Upper lobe of left lung (tissue), 4 donors: ENCODE measurements around the gene AGK.

Experiments used
- EP300 ChIP-seq, 4 donors: sonication (generic); formaldehyde crosslinking; IDR thresholded peaks; one replicate each; pipeline ENCODE4 v1.5.1; 2017; ENCODE audit warnings: antibody characterized with exemption in 4 of 4, control low read depth in 2 of 4
- POLR2A ChIP-seq, 4 donors: fragments of 450-650 bp; IDR thresholded peaks; one replicate each; pipeline ENCODE4 v1.5.1; 2016 to 2017; ENCODE audit warnings: antibody characterized with exemption in 4 of 4, mild to moderate bottlenecking in 2 of 4
- POLR2AphosphoS5 ChIP-seq, 2 donors: sonication (generic); formaldehyde crosslinking; IDR thresholded peaks; one replicate each; pipeline ENCODE4 v1.5.1; 2017; ENCODE audit warnings: antibody characterized with exemption in 2 of 2
- TF ChIP-seq, protein P1 (sequence below), 6 experiments: fragments of 450-650 bp in 4 of 6; fragments of 200-600 bp in 2 of 6; sonication (generic) in 2 of 6; IDR thresholded peaks; one replicate each; pipeline ENCODE4 v1.5.1; 2016 to 2019; ENCODE audit warnings: antibody characterized with exemption in 6 of 6

DNA sequence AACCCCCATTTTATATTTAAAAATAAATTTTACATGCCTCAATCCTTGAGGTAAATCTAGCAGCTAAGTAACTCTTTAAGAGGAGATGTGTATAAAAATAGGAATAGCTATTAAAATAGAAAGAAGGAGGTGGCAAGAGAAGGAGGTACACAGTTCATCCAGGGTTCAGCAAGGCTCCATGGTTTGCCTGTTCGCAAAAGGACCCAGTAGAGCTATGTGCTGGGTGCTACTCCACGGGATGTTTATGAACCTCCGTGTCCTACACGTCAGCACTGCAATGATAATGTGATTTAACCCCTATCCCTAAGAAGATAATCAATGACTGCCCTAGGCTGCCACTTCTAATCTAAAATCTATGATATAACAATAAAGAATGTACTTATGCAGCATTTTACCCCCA is 151.7 kb downstream of the AGK start:
- TF ChIP-seq EP300 (IDR thresholded peaks at IDR 0.05) (no peak), POLR2AphosphoS5 (IDR thresholded peaks at IDR 0.05) (no peak), POLR2A (IDR thresholded peaks at IDR 0.05) (no peak)
- TF ChIP-seq, protein P1, sequence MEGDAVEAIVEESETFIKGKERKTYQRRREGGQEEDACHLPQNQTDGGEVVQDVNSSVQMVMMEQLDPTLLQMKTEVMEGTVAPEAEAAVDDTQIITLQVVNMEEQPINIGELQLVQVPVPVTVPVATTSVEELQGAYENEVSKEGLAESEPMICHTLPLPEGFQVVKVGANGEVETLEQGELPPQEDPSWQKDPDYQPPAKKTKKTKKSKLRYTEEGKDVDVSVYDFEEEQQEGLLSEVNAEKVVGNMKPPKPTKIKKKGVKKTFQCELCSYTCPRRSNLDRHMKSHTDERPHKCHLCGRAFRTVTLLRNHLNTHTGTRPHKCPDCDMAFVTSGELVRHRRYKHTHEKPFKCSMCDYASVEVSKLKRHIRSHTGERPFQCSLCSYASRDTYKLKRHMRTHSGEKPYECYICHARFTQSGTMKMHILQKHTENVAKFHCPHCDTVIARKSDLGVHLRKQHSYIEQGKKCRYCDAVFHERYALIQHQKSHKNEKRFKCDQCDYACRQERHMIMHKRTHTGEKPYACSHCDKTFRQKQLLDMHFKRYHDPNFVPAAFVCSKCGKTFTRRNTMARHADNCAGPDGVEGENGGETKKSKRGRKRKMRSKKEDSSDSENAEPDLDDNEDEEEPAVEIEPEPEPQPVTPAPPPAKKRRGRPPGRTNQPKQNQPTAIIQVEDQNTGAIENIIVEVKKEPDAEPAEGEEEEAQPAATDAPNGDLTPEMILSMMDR (IDR thresholded peaks at IDR 0.05), result no peak
